AG04450 (cell line): Measurements from ENCODE around the gene FAM219A. TPM values are rescaled to one million over a fixed set of nuclear protein-coding genes. Genes with fewer than 3 reads are reported as not detected.
"Not testable (repeated sequence)": the region's sequence is repeated elsewhere in the genome, so short reads cannot be mapped to it uniquely, and the experiment has no call there.

ENCODE experiments used
- CTCF ChIA-PET: fragments of 300-600, 350-600 bp; formaldehyde crosslinking; extraction: SDS; loops from one replicate; lab custom pipeline; 2022; ENCODE audit warnings: antibody characterized with exemption, inconsistent platforms; lab: Charles Lee
- POLR2A ChIA-PET: fragments of 350-600 bp; formaldehyde crosslinking; extraction: SDS; loops from one replicate; lab custom pipeline; 2021; ENCODE audit warnings: antibody characterized with exemption, inconsistent platforms; lab: Yijun Ruan, JAX
- DNase-seq: peaks from one replicate; pipeline ENCODE4 v3.0.0-alpha.2; 2011; ENCODE audit warnings: low read depth, low spot score
- H3K27ac ChIP-seq: one replicate; pipeline ENCODE4 v1.5.1; 2012; ENCODE audit warnings: low read depth, low read length, control low read depth
- H3K27me3 ChIP-seq: one replicate; pipeline ENCODE4 v1.6.0; 2012; ENCODE audit warnings: low read length; ENCODE audit not compliant: control insufficient read depth, insufficient read depth
- H3K4me3 ChIP-seq: 2 replicates; pipeline ENCODE4 v1.5.1; 2011; ENCODE audit warnings: mild to moderate bottlenecking, low read depth, low read length, control low read depth
- H3K9me3 ChIP-seq: 2 replicates; pipeline ENCODE4 v1.5.1; 2012; ENCODE audit warnings: low read length; ENCODE audit not compliant: control insufficient read depth, insufficient read depth
- CTCF ChIP-seq: IDR thresholded peaks from 2 replicates; pipeline ENCODE4 v1.5.1; 2011; ENCODE audit warnings: low read depth, low read length, control low read depth, inconsistent platforms
- polyA plus RNA-seq: library from polyadenylated mRNA; depleted of rRNA; stranded (reverse); fragments of >200 nt; gene quantifications from 2 replicates; pipeline ENCODE4 v1.2.3, GENCODE V29; 2011

FAM219A gene
- polyA plus RNA-seq, 1 experiment: 8.0 TPM

- DNase-seq: no peak
- TF ChIP-seq CTCF: no peak
- Histone ChIP-seq H3K4me3 (no peak overlapping the region), H3K27me3 (peaks cover 47% of the 10 kb centered on the region), H3K9me3 (peaks cover 22% of the 10 kb centered on the region), H3K27ac (no peak overlapping the region)
- POLR2A ChIA-PET: no interaction called here
- CTCF ChIA-PET: interaction anchor here (1.6 kb wide), 1 partner anchor 119 kb away, joined by 3 read pairs; no protein-coding TSS in a partner anchor
Measured at GRCh38 chr9:34371886-34372466, 86.4 kb downstream of the FAM219A start.

GRCh38 chr9:34370970-34371880, 87.1 kb downstream of the FAM219A start:
- POLR2A ChIA-PET: no interaction called here
- peaks cover 22% of the 10 kb centered on the region for H3K9me3 ChIP-seq
- no peak for TF ChIP-seq CTCF
- H3K4me3 ChIP-seq: peak overlapping the region; percentile 34
- H3K27me3 ChIP-seq: peaks cover 47% of the 10 kb centered on the region
- no peak for DNase-seq
- CTCF ChIA-PET: interaction anchor here (1.0 to 2.3 kb wide), 3 partner anchors 8 to 119 kb away, joined by 3 to 14 read pairs (median 3); no protein-coding TSS in a partner anchor
- no peak overlapping the region for H3K27ac ChIP-seq

- ChIA-PET POLR2A (no interaction called here), CTCF (interaction anchor here (1.0 to 2.3 kb wide), 3 partner anchors 9 to 118 kb away, joined by 3 to 14 read pairs (median 3); no protein-coding TSS in a partner anchor)
- Histone ChIP-seq H3K4me3 (peak overlapping the region; percentile 34; the same call in 1 of the 2 replicates), H3K27me3 (peaks cover 44% of the 10 kb centered on the region), H3K9me3 (peaks cover 22% of the 10 kb centered on the region), H3K27ac (no peak overlapping the region)
- no peak for TF ChIP-seq CTCF
- no peak for DNase-seq
Measured at GRCh38 chr9:34370335-34370969, 87.9 kb downstream of the FAM219A start.

GRCh38 chr9:34369636-34370035, 88.7 kb downstream of the FAM219A start:
- CTCF ChIA-PET: interaction anchor here (0.6 to 2.3 kb wide), 2 partner anchors 10 to 38 kb away, joined by 9 to 14 read pairs; no protein-coding TSS in a partner anchor

GRCh38 chr9:34368796-34369195, 89.6 kb downstream of the FAM219A start:
- DNase-seq, H3K27ac ChIP-seq, H3K4me3 ChIP-seq, POLR2A ChIA-PET: not testable (repeated sequence)
- peaks cover 22% of the 10 kb centered on the region for H3K9me3 ChIP-seq
- CTCF ChIA-PET: interaction anchor here (0.6 to 1.0 kb wide), 2 partner anchors 35 to 37 kb away, joined by 3 to 9 read pairs; no protein-coding TSS in a partner anchor
- peaks cover 41% of the 10 kb centered on the region for H3K27me3 ChIP-seq

More at GRCh38 chr9:34369636-34370035, 88.7 kb downstream of the FAM219A start:
- no peak overlapping the region for H3K27ac ChIP-seq
- H3K9me3 ChIP-seq: peaks cover 22% of the 10 kb centered on the region
- H3K27me3 ChIP-seq: peaks cover 41% of the 10 kb centered on the region
- POLR2A ChIA-PET: no interaction called here
- TF ChIP-seq CTCF: no peak
- no peak for DNase-seq
- no peak overlapping the region for H3K4me3 ChIP-seq

- DNase-seq, CTCF ChIA-PET, H3K4me3 ChIP-seq, POLR2A ChIA-PET, H3K27ac ChIP-seq: not testable (repeated sequence)
- peaks cover 22% of the 10 kb centered on the region for H3K9me3 ChIP-seq
- H3K27me3 ChIP-seq: peaks cover 35% of the 10 kb centered on the region
Measured at GRCh38 chr9:34367751-34368410, 90.5 kb downstream of the FAM219A start.
